Stimulated activated CD8-positive, alpha-beta memory T cell treated with anti-CD3 and anti-CD28 coated beads, Interleukin-15, amount 100 ng/mL, for 4 hours (primary cell): Measurements from ENCODE around the gene NR4A2.
"Not testable (repeated sequence)": the region's sequence is repeated elsewhere in the genome, so short reads cannot be mapped to it uniquely, and the experiment has no call there.

Experiments used
- DNase-seq, 2 donors: peaks; one replicate each; pipeline ENCODE4 v3.0.0-alpha.2; 2020; ENCODE audit warnings: low read depth in 2 of 2

The NR4A2 gene

DNA sequence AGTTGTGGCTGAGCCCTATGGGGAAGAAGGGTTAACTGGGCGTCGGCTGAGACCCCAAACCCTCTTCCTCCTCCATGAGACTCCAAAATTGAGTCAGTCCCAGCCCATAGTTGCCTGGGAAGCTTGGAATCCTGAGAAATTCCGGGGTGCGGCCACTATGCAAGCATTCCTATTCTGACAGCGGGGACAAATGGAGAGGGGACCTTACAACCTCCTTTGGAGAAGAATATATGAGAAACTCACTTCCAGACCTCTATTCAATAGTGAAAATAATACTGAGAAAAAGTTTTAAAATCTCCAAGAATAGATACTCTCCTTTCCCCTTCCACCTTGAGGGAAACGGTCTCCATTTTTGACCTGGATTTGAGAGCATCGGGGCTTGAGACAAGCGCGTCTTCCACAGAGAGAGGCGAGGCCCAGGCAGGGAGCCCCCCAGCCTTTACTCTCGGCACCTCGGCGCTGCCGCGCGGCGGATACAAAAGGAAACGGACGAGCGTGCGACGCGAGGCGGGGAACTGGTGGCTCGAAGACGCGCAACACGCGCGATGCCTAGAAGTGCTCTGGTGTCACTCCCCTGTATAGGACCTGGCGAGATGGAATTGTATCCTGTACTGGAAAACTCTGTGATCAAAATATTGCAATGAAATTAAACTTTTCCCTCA, 11.1 kb downstream of the NR4A2 start:
- DNase-seq: no peak

DNA sequence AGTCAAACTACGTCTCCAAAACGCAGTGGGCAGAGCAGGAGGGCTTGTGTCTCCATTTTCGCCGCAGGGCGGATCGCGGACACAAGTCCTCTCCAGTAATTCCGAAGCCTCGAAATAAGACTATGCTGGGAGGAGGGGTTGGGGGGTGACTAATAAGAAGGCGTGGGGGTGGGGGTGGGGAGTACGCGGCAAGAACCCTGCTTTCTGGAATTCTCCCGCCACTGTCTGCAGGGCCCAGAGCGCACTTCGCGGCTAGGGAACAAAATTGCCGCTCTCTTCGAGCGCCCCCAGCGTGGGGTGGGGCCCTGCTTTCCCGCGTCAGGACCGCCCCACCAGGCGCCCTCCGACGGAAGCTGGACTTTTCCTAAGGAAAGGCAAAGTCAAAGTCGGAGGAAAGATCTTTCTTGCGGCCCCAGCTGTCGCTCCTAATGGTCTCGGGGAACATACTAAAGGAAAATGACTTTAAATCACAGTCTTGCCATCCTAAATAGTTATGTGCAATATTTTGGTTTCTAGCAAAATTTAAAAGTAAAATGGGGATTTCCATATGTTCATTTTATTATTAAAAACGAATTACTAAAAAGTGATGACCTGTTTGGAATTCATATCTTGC, 11.9 kb downstream of the NR4A2 start:
- no peak for DNase-seq

DNA sequence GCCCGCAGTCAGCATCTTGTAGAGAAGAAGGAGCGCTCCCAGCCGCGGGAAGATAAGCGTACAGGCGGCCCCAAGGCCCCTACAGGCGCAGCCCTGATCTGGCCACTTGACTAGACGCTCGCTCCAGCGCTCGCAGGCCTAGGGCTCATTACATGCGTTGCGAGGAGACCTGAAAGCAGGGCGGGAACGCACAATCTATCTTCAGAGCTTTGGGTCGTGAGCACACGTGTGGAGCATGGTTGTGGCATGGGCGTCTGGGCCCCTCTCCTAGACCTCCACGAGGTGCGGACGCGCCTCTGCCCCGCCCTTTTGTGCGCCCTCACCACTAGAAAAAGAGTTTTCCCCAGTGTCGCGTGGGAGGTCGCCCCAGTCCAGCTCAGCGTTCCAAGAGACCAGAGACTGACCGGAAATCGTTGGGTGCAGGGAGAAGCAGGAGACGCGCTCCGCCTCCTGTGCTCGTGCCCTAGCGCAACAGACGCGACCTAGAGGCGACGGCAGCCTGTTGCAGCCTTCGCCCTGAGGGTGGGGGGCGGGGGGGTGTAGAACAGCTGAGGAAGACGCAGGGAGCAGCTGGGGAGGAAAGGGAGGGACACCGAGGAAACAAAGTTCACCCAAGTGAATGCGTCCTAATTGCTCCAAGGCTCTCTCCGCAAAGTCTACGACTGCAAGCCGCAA, 12.6 kb downstream of the NR4A2 start:
- DNase-seq: no peak

DNA sequence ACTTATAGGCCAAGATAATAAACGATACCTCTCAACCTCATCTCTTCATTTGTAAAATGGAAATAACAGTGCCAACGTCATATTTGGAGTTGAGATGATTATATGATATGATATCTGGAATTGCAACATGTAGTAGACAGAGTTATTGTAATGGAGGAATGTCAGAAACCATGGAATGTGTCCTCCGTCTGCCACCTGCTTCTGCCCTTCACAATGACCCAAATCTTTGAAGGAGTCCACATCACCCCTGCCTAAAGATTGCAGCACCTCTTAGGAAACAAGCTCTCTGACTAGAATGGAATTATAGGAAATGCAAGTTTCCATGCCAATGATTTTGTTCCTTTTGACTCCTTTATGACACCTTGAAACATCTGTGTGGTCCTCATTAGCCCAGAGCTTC, 14.9 kb downstream of the NR4A2 start:
- no peak for DNase-seq

DNA sequence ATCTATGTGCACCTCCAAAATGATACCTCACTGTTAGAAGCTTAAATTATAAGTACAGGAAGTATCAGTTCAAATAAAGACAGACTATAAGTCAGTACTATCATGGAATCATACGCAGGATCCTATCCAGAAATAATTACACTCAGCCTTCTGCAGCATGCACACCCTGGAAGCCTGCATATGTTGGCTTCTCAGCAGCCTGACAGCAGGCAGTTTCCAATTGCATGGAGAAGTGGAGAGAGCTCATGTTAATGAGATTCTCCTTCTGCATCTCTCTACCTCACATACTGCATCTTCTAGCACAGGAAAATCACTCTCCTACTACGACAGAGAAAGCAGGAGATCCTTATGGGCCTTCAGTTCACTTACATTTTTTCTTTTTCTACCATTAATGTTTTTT, 20.5 kb downstream of the NR4A2 start:
- DNase-seq: no peak

DNA sequence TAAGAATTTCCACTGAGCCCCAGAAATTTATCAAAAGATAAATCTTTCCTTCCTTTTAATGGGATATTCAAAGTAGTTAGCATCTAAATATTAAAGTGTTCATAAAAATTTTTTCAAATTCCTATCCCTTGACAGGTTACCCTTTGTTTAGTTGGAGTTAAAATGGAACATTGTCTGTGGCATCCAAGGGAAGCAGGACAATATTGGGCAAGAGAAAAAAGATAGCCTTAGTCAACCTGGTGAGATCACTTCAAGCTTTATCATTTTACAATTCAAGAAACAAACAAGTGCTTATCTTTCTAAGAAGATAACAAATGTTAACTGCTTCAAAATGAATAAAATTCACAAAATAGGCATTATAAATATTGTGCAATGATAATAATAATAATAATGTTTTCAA, 21.7 kb downstream of the NR4A2 start:
- DNase-seq: no peak

DNA sequence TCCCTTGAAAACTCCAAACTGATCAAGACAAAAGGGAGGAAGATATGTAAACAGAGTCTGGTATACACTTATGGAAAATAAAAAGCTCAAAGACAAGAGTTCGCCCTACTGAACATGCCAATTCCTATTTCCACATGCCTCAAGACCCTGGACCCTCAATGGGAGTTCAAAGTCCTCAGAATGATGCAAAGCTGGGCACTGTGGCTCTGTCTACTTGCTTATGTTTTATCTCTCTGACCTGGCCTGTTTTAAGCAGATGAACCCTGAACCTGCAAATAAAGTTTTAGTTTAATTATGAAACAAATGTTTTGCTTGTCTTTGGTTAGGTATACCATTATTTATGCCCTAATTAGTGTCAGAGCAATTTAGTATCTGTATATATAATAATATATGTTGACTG, 22.6 kb downstream of the NR4A2 start:
- DNase-seq: no peak

DNA sequence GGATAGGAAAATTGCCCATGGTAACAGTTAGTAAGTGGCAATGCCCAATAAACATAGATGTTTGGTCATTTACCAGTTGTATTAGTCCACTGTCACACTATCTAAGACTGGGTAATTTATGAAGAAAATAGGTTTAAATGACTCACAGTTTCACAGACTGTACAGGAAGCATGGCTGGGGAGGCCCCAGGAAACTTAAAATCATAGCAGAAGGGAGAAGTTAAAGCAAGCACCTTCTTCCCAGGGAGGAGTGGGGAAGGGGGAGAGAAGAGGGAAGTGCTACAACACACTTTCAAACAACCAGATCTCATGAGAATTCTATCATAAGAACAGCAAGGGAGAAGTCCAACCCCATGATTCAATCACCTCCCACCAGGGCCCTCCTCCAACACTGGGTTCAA, 23.4 kb downstream of the NR4A2 start:
- no peak for DNase-seq

DNA sequence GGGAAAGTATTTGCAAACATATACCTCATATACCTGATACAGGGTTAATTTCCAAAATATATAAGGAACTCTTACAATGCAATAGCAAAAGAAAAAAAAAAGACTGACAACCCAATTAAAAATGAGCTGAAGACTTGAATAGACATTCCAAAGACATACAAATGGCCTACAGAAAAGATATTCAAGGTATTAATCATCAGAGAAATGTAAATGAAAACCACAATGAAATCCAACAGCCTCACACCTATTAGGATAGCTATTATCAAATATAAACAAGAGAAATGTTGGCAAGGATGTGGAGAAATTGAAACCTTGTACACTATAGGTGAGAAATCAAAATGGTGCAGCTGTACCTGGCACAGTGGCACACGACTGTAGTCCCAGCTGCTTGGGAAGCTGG, 25.7 kb downstream of the NR4A2 start:
- no peak for DNase-seq

DNA sequence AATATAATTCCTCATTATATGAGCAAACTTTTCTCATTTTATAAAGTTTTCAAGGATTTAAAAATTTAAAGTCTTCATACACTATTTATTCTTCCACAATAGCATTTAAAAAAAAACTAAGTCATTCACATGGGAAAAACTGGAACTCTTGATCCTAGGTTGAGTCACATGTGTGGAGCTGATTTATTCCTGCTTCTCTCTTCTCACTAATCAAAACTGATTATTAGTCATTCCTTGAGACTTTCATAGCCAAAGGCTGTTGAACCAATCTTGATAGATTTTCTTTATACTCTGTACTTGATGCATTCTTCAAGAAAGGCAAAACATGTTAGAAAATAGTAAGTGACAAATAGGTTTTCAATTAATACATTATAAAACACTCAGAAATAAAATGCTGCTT, 27.4 kb downstream of the NR4A2 start:
- DNase-seq: no peak

DNA sequence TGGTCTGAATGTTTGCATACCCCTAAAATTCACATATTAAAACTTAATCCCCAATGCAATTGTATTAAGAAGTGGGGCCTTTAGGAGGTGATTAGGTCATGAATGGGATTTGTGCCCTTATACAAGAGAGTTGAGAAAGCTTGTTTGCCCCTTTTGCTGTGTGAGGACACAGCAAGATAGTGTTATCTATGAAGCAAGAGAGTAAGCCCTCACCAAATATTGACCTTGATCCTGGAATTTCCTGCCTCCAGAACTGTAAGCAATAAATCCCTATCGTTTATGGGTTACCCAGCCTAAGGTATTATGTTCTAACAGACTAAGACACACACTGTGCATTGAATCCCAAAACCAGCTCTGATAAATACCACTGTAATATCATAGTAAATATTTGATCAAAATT, 32.2 kb downstream of the NR4A2 start:
- DNase-seq: no peak

DNA sequence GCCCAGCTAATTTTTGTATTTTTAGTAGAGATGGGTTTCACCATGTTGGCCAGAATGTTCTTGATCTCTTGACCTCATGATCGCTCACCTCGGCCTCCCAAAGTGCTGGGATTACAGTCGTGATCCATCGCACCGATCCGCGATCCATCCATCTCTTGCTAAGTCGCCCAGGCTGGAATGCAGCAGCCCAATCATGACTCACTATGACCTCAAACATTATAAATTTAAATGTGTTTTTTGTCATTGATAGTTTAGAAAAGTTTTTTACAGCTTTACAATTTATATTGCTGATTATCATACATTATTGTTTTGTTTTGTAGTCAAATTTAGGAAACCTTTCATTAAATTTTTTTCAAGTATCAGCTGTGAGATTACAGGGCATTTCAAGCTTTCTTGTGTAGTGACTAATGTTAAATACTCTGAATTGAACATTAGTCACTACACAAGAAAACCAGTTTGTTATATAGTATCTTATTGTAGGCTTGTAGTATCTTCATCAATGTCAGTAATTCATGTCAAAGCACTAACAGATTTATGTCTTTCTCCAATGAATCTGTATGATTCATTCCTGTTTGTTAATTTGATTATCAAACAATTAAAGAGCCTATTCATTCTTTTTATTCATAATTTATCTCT, 37.5 kb downstream of the NR4A2 start:
- no peak for DNase-seq

DNA sequence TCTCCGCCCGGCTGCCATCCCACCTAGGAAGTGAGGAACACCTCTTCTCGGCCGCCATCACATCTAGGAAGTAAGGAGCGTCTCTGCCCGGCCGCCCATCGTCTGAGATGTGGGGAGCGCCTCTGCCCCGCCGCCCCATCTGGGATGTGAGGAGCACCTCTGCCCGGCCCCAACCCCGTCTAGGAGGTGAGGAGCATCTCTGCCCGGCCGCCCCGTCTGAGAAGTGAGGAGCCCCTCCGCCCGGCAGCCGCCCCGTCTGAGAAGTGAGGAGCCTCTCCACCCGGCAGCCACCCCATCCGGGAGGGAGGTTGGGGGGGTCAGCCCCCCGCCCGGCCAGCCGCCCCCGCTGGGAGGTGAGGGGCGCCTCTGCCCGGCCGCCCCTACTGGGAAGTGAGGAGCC, 39.1 kb downstream of the NR4A2 start:
- not testable (repeated sequence) for DNase-seq

DNA sequence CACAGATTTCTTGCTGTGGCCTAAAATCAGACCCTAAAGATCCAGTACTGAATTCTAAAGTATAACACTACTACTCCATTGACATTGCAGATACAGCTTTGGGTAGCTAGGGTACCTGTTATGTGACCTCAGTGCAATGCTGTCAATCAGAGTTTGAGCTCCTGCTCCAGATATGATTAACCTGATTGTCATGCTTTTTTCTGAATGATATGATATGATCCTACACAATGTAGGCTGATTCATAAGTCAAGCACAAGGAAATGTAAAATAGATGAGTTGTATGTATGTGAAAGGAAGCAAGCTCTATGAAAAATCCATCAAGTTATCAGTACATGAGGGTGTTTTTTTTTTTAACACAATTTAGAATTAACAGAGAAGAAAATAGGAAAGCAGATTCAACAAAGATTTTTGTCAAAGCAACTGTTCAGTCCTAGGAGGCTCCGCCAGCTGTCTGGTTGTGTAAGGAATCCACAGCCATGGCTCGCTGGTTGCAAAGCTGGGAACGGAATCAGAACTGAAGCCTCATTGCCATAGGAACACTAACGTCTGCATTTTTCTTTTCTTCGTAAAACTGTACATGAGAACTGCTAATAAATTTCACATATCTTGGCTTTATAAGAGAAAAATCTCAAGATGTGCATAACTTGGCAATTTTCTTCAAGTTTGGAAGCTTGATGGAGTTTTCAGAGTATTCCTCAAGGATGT, 52.9 kb downstream of the NR4A2 start:
- no peak for DNase-seq
